Spinal cord (tissue), 10 donors: ENCODE results near the gene ZNF236. TPM values are rescaled to one million over a fixed set of nuclear protein-coding genes. Genes with fewer than 3 reads are reported as not detected.

Experiments
- DNase-seq, 6 donors: peaks; one replicate each; pipeline versions ENCODE4 v3.0.0 to v3.0.0-alpha.2; 2013 to 2015; ENCODE audit warnings: low spot score in 6 of 6, low read depth in 4 of 6
- H3K27ac ChIP-seq: one replicate; pipeline ENCODE4 v1.5.1; 2013; ENCODE audit warnings: low read depth, low read length, control low read depth
- H3K27me3 ChIP-seq: one replicate; pipeline ENCODE4 v1.6.1; 2013; ENCODE audit warnings: low read length; ENCODE audit not compliant: control insufficient read depth, insufficient read depth
- H3K36me3 ChIP-seq: one replicate; pipeline ENCODE4 v1.6.1; 2013; ENCODE audit warnings: low read length; ENCODE audit not compliant: control insufficient read depth, insufficient read depth
- H3K4me1 ChIP-seq: one replicate; pipeline ENCODE4 v1.6.1; 2013; ENCODE audit warnings: low read length; ENCODE audit not compliant: control insufficient read depth, insufficient read depth
- H3K4me3 ChIP-seq: one replicate; pipeline ENCODE4 v1.5.1; 2013; ENCODE audit warnings: low read depth, low read length, control low read depth
- H3K9me3 ChIP-seq: one replicate; pipeline ENCODE4 v1.6.1; 2013; ENCODE audit warnings: low read length; ENCODE audit not compliant: control insufficient read depth, insufficient read depth
- WGBS: methylation state at CpG from one replicate; pipeline ENCODE4 v1.1.5; 2013; ENCODE audit warnings: missing lambda C conversion rate; ENCODE audit not compliant: insufficient coverage; 5-methylcytosine and 5-hydroxymethylcytosine counted together
- polyA plus RNA-seq, 2 donors: library from polyadenylated mRNA; unstranded; fragments of 120-200 nt; gene quantifications; one replicate each; pipeline ENCODE4 v1.2.1, GENCODE V29; 2013; ENCODE audit not compliant: insufficient read length in 2 of 2
- total RNA-seq, 2 donors: library from RNA; depleted of rRNA in 1 of 2; stranded (reverse); fragments of 120-200 nt in 1 of 2; fragments of >200 nt in 1 of 2; gene quantifications; one replicate each; pipeline versions ENCODE4 v1.2.3 to v1.2.4, GENCODE V29; 2013 to 2014
- donor health status: healthy.

The ZNF236 gene
- total and polyA plus RNA-seq, 4 donors, result 7.6 to 23.0 (median 13.6) TPM

DNA sequence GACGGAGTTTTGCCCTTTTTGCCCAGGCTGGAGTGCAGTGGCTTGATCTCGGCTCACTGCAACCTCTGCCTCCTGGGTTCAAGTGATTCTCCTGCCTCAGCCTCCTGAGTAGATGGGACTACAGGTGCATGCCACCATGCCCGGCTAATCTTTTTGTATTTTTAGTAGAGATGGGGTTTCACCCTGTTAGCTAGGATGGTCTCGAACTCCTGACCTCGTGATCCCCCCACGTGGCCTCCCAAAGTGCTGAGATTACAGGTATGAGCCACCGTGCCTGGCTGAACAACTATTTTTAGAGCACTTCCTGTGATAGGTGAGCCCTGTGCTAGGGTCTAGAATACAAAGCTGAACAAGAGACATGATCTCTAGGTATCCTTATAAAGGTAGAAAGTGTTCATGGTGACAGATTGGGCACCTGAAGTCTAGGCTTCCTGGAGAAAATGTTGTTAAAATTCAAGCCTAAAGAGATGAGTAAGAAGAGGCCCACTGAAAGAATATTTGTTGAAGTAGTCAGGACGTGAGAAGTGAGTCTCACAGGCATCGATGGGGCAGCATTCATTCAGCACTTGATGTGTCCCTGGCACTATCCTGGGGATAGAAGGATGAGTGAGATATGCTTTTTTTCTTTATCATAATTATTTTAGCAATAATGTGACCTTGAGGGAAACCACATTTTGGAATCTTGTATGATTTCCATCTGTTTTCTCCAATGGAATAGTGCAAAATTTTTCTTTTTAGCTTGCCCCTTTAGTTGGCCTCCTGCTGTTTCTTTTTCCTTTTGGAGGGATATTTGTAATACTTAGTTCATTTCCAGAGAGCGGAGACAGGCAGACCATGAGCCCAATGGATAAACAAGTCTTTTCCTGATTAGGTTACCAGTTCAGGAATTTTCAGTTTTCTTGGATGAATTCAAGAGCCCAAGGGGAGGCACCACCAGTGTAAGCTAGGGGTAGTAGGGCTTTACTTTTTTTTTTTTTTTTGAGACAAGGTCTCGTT, 5.1 kb downstream of the ZNF236 start:
- no peaks in the 10 kb centered on the region for H3K36me3 ChIP-seq
- H3K4me1 ChIP-seq, result peaks cover 15% of the 10 kb centered on the region
- H3K27ac ChIP-seq, result no peak overlapping the region
- H3K9me3 ChIP-seq, result no peaks in the 10 kb centered on the region
- H3K4me3 ChIP-seq, result no peak overlapping the region
- no peak for DNase-seq
- WGBS, result 89% methylated on average over 8 of the region's 11 CpGs
- no peaks in the 10 kb centered on the region for H3K27me3 ChIP-seq

DNA sequence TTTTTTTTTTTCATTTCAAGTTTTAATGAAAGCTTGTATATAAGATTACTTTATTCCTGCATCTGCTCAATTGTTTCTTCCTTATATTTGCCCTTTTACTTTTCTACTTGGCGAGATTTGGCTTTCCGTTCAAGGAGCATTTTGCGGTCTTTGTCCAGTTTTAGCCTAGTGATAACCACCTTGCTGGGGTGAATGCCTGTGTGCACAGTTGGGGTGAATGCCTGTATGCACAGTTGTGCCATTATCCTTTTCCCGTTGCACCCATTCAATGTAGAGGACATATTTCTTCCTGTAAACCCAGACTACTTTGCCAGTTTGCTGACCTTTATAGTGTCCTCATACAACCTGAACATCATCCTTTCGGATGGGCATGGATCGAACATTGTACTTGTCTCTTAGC, 12.0 kb downstream of the ZNF236 start:
- WGBS, result 83% methylated on average over 4 of the region's 6 CpGs
- no peak overlapping the region for H3K27ac ChIP-seq

DNA sequence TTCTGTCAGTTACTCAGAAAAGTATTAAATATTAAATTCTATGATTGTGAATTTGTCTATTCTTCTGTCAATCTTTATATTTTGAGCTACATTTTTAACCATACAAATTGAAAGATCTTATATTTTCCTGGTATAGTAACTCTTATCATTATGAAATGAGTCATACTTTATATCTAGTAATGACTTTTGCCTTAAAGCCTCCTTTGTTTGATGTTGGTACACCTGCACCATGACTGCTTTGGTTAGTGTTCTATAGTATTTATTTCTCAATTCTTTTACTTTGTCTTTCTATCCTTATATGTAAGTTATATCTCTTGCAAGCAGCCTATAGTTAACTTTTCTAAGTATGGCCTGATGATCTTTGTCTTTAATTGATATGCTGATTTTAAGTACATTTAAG, 13.0 kb downstream of the ZNF236 start:
- Histone ChIP-seq H3K27ac (no peak overlapping the region), H3K4me3 (no peak overlapping the region), H3K4me1 (peaks cover 3% of the 10 kb centered on the region), H3K9me3 (no peaks in the 10 kb centered on the region), H3K27me3 (no peaks in the 10 kb centered on the region), H3K36me3 (no peaks in the 10 kb centered on the region)
- DNase-seq, result no peak

More for the DNA sequence above, 12.0 kb downstream of the ZNF236 start:
- no peaks in the 10 kb centered on the region for H3K9me3 ChIP-seq
- H3K27me3 ChIP-seq, result no peaks in the 10 kb centered on the region
- no peak overlapping the region for H3K4me3 ChIP-seq
- H3K4me1 ChIP-seq, result peaks cover 3% of the 10 kb centered on the region
- no peak for DNase-seq
- no peaks in the 10 kb centered on the region for H3K36me3 ChIP-seq

DNA sequence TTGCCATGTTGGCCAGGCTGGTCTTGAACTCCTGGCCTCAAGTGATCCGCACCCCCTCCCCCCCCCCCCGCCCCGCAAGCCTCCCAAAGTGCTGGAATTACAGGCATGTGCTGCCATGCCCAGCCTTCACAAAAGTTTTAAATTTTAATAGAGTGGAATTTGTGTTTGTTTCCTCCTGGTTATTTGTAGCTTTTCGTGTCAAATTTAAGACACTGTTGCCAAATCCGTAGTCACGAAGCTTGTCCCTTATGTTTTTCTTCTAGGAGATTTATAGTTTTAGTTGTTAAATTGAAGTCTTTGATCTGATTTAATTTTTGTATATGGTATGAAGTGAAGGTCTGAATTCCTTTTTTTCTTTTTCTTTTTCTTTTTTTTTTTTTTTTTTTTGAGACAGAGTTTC, 14.7 kb downstream of the ZNF236 start:
- Histone ChIP-seq H3K27ac (no peak overlapping the region), H3K4me3 (no peak overlapping the region), H3K36me3 (no peaks in the 10 kb centered on the region), H3K9me3 (no peaks in the 10 kb centered on the region), H3K4me1 (peaks cover 3% of the 10 kb centered on the region), H3K27me3 (no peaks in the 10 kb centered on the region)
- no peak for DNase-seq
- WGBS, result 83% methylated on average over 1 of the region's 6 CpGs

DNA sequence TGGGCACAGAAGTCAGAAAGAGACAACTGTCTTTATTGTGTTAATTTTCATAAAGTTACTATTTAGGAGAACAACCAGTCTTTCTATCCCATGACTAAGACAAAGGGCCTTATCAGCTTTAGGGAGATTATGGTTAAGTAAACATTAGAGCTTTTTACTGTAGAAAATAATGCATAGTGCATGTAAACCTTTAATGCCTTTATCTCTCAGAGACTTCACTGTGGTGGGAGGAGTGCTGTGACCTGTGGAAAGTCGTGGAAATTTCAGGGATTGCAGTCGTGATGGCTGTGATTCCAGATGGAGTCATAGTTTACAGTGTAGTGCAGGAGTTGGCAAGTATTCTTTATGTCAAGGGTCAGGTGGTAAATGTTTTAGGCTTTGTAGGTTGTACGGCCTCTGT, 15.8 kb downstream of the ZNF236 start:
- no peak overlapping the region for H3K4me3 ChIP-seq

DNA sequence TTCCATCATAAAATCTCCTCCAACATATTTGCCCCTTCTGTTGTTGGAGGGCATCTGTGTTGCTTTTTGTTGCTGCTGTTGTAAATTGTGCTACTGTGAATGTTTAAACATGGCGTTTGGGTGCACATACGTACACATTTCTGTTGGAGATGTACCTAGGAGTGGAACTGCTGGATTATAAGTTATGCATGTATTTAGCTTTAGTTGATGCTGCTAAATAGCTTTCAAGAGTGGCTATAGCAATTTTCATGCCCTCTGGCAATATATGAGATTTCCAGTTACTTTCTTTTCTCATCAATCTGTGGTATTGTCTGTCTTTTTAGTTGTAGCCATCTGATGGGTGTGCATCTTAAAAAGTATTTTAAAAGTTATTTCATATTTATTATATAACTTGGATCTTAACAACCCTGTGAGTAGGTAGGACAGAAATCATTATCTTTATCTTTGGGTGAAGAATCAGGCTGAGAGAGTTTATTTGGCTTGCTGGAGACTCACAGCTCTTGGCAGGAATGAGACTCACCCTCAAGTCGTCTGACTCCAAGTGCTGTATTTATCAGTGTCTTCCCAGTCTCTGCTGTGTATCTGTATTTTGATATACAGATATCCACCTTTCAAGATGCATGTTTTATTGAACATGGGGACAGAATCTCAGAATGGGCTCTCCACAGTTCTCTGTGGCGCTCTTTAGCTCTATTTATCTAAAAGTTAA, 16.9 kb downstream of the ZNF236 start:
- no peak overlapping the region for H3K4me3 ChIP-seq
- DNase-seq, result no peak
- peaks cover 3% of the 10 kb centered on the region for H3K4me1 ChIP-seq
- whole genome bisulfite sequencing, result 57% methylated on average over 1 of the region's 4 CpGs
- no peaks in the 10 kb centered on the region for H3K27me3 ChIP-seq
- H3K27ac ChIP-seq, result no peak overlapping the region
- H3K9me3 ChIP-seq, result no peaks in the 10 kb centered on the region
- no peaks in the 10 kb centered on the region for H3K36me3 ChIP-seq

More for the DNA sequence above, 15.8 kb downstream of the ZNF236 start:
- Histone ChIP-seq H3K4me1 (peaks cover 3% of the 10 kb centered on the region), H3K9me3 (no peaks in the 10 kb centered on the region), H3K36me3 (no peaks in the 10 kb centered on the region), H3K27me3 (no peaks in the 10 kb centered on the region), H3K27ac (no peak overlapping the region)
- 38% methylated on average over 2 of the region's 3 CpGs for WGBS
- DNase-seq, result no peak

DNA sequence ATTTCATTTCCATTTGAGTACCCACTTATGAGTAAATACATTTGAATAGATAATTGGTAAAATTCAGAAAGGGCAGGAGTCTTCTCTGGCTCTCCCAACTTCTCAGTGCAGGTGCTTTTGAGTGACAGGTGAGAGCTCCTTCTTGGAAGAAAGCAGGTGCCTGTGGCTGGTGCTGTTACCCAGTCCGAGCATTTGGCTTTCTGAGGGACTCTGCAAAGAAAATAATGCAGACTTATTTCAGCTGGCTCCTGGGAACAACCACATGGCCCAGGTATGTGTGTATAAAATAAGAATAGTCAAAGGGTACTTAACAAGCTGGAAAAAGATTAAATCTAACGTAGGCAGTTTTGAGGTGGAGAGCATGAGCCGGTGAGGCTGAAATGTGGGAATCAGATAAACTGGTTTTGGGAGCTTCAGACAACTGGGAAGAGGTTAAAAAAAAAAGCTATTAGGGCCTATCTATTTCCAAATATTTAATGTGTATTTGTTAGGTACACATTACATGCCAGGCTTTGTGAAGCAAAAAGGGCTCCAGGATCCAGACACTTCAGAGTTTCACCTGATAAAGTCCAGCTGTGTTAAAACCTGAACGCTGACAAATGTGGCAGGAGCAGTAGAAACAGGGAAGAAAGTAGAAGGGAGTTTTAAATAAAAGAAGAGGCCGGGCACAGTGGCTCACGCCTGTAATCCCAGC, 20.6 kb downstream of the ZNF236 start:
- WGBS, result 93% methylated on average over 4 of the region's 6 CpGs
- DNase-seq, result no peak
- Histone ChIP-seq H3K4me3 (no peak overlapping the region), H3K4me1 (no peaks in the 10 kb centered on the region), H3K36me3 (no peaks in the 10 kb centered on the region), H3K27ac (no peak overlapping the region), H3K9me3 (no peaks in the 10 kb centered on the region), H3K27me3 (no peaks in the 10 kb centered on the region)

DNA sequence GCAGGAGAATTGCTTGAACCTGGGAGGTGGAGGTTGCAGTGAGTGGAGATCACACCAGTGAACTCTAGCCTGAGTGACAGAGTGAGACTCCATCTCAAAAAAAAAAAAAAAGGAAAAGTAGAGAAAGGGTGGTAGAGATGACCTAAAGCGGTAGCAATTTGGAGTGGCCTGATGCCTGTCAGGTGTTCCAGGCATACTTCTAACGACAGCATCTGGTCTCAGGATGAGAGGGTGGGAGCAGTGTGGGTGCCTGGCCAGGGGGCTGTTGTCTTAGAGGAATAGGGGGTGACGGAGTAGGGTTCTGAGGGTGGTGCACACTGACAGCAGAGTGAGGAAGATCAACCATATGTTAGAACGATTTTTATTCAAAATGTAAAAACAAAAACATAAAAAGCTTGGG, 21.8 kb downstream of the ZNF236 start:
- H3K36me3 ChIP-seq, result no peaks in the 10 kb centered on the region
- H3K27me3 ChIP-seq, result no peaks in the 10 kb centered on the region
- no peak overlapping the region for H3K4me3 ChIP-seq
- no peak overlapping the region for H3K27ac ChIP-seq
- WGBS, result 80% methylated on average over 2 of the region's 4 CpGs
- H3K4me1 ChIP-seq, result no peaks in the 10 kb centered on the region
- H3K9me3 ChIP-seq, result no peaks in the 10 kb centered on the region
- DNase-seq, result no peak

DNA sequence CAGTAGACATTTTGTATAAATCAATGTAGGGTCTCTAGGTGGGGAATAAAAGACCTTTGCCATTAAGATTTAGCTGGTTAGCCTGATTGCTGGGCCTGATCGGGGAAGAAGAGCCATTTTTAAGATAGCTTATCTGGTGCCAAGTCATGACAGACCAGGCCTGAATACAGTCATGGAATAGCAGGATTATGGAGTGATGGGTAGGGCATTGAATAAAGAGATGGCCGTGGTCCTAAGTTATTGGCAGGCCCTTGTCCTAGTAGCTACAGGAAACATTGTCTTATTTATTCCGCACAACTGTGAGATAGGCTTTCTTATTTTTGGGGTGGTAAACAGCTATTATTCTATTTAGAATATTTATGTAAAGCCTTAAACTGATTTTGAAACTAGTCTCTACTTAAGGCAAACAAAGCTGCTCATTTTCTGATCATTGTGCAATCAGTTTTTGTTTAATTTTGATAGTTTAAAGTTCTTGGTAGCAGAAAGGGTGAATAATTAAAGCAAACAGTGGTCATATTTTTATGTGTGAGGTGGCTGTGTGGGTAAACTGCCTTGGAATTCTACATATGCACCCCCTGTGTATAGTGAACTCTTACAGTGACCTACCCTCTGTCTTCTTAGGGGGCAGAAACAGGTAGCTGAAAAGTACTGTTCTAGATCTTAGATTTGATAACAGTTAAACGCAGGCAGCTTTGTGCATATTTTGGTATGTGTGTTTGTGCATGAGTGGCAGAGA, 22.6 kb downstream of the ZNF236 start:
- no peaks in the 10 kb centered on the region for H3K27me3 ChIP-seq
- H3K27ac ChIP-seq, result no peak overlapping the region
- WGBS, result 74% methylated on average over 2 of the region's 4 CpGs
- no peaks in the 10 kb centered on the region for H3K4me1 ChIP-seq
- H3K36me3 ChIP-seq, result no peaks in the 10 kb centered on the region
- H3K9me3 ChIP-seq, result no peaks in the 10 kb centered on the region
- no peak overlapping the region for H3K4me3 ChIP-seq
- DNase-seq, result no peak
